DOHH2 (cell line): ENCODE measurements around the gene DSE.

ENCODE experiments used
- H3F3A ChIP-seq: fragments of 200-600 bp; sonication (generic), shearing (Covaris generic); 2 replicates; pipeline ENCODE4 v1.6.0; 2016; ENCODE audit warnings: antibody characterized with exemption, mild to moderate bottlenecking; ENCODE audit not compliant: control insufficient read depth, insufficient read depth
- H3K27ac ChIP-seq: fragments of 200-600 bp; sonication (generic); 2 replicates; pipeline ENCODE4 v1.5.1; 2014; ENCODE audit warnings: low read depth, mild to moderate bottlenecking, low read length, moderate library complexity
- H3K27me3 ChIP-seq: fragments of 200-600 bp; sonication (generic); 2 replicates; pipeline ENCODE4 v1.6.1; 2014; ENCODE audit warnings: mild to moderate bottlenecking, low read length, mixed read lengths; ENCODE audit not compliant: control insufficient read depth
- H3K36me3 ChIP-seq: fragments of 200-600 bp; sonication (generic); 2 replicates; pipeline ENCODE4 v1.6.1; 2014; ENCODE audit warnings: mild to moderate bottlenecking, low read length, moderate library complexity, mixed read lengths; ENCODE audit not compliant: control insufficient read depth
- H3K4me1 ChIP-seq: fragments of 200-600 bp; sonication (generic); 2 replicates; pipeline ENCODE4 v1.6.1; 2014; ENCODE audit warnings: mild to moderate bottlenecking, low read length, mixed read lengths; ENCODE audit not compliant: control insufficient read depth
- H3K4me2 ChIP-seq: fragments of 200-600 bp; sonication (generic); 2 replicates; pipeline ENCODE4 v1.6.0; 2014; ENCODE audit warnings: mild to moderate bottlenecking, low read length, moderate library complexity
- H3K4me3 ChIP-seq: fragments of 200-600 bp; sonication (generic); 2 replicates; pipeline ENCODE4 v1.5.1; 2014; ENCODE audit warnings: mild to moderate bottlenecking, low read length, mixed read lengths
- H3K79me2 ChIP-seq: fragments of 200-600 bp; sonication (generic); 2 replicates; pipeline ENCODE4 v1.6.1; 2014; ENCODE audit warnings: mild to moderate bottlenecking, low read length, mixed read lengths; ENCODE audit not compliant: control insufficient read depth
- H3K9me2 ChIP-seq: fragments of 200-600 bp; sonication (generic); replicated peaks from 2 replicates; pipeline ENCODE4 v1.6.1; 2014; ENCODE audit warnings: mild to moderate bottlenecking, low read length, mixed read lengths; ENCODE audit not compliant: control insufficient read depth
- H3K9me3 ChIP-seq: fragments of 200-600 bp; sonication (generic); 2 replicates; pipeline ENCODE4 v1.6.1; 2014; ENCODE audit warnings: antibody characterized with exemption, low read length, mixed read lengths; ENCODE audit not compliant: control insufficient read depth, insufficient read depth
- H4K20me1 ChIP-seq: fragments of 200-600 bp; sonication (generic); 2 replicates; pipeline ENCODE4 v1.6.0; 2014; ENCODE audit warnings: low read depth, mild to moderate bottlenecking, antibody characterized with exemption, low read length, moderate library complexity; ENCODE audit not compliant: control insufficient read depth, insufficient read depth
- EZH2phosphoT487 ChIP-seq: fragments of 200-600 bp; sonication (generic); IDR thresholded peaks from 2 replicates; pipeline ENCODE4 v1.6.1; 2017; ENCODE audit warnings: borderline replicate concordance, mild to moderate bottlenecking, antibody characterized with exemption, low read length, moderate library complexity, mixed read lengths
- TF ChIP-seq, protein P1 (sequence below): fragments of 200-600 bp; sonication (generic); IDR thresholded peaks from one replicate; pipeline ENCODE4 v1.5.1; 2014; ENCODE audit warnings: antibody characterized with exemption, mild to moderate bottlenecking, low read depth, low read length; ENCODE audit not compliant: poor library complexity, severe bottlenecking

Gene DSE

DNA sequence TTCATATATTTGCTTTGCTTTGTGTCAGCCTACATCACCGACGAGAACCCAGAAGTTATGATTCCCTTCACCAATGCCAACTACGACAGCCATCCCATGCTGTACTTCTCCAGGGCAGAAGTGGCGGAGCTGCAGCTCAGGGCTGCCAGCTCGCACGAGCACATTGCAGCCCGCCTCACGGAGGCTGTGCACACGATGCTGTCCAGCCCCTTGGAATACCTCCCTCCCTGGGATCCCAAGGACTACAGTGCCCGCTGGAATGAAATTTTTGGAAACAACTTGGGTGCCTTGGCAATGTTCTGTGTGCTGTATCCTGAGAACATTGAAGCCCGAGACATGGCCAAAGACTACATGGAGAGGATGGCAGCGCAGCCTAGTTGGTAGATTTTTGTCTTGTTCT lies 28.5 kb downstream of the DSE start:
- no peaks in the 10 kb centered on the region for H3F3A ChIP-seq
- TF ChIP-seq, protein P1, sequence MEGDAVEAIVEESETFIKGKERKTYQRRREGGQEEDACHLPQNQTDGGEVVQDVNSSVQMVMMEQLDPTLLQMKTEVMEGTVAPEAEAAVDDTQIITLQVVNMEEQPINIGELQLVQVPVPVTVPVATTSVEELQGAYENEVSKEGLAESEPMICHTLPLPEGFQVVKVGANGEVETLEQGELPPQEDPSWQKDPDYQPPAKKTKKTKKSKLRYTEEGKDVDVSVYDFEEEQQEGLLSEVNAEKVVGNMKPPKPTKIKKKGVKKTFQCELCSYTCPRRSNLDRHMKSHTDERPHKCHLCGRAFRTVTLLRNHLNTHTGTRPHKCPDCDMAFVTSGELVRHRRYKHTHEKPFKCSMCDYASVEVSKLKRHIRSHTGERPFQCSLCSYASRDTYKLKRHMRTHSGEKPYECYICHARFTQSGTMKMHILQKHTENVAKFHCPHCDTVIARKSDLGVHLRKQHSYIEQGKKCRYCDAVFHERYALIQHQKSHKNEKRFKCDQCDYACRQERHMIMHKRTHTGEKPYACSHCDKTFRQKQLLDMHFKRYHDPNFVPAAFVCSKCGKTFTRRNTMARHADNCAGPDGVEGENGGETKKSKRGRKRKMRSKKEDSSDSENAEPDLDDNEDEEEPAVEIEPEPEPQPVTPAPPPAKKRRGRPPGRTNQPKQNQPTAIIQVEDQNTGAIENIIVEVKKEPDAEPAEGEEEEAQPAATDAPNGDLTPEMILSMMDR: no peak
- TF ChIP-seq EZH2phosphoT487: no peak
- H4K20me1 ChIP-seq: no peaks in the 10 kb centered on the region
- no peak overlapping the region for H3K4me2 ChIP-seq
- no peaks in the 10 kb centered on the region for H3K36me3 ChIP-seq
- H3K9me2 ChIP-seq: no peaks in the 10 kb centered on the region
- peaks cover 21% of the 10 kb centered on the region for H3K27me3 ChIP-seq
- H3K4me3 ChIP-seq: no peak overlapping the region
- no peaks in the 10 kb centered on the region for H3K79me2 ChIP-seq
- no peak overlapping the region for H3K27ac ChIP-seq
- no peaks in the 10 kb centered on the region for H3K9me3 ChIP-seq
- H3K4me1 ChIP-seq: no peaks in the 10 kb centered on the region

DNA sequence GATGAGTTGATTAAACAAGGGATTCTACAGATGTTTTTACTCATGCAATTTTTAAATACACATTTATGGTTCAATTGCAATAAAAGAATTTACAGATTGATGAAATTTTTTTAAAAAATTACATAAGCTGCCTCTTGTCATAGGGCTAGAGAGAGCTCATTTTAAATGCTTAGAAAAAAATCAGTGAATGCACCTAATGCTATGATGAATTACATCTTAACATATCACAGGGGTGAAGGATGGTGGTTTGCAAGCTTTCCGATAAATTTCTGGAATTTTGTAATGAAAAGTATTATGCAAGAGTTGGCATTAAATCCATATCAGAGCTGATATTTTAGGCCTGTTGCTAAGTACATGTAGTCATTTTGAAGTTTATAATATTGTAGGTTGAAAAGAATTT lies 29.6 kb downstream of the DSE start:
- H3K27ac ChIP-seq: no peak overlapping the region
- H3K4me2 ChIP-seq: no peak overlapping the region
- no peaks in the 10 kb centered on the region for H3K36me3 ChIP-seq
- H4K20me1 ChIP-seq: no peaks in the 10 kb centered on the region
- peaks cover 29% of the 10 kb centered on the region for H3K27me3 ChIP-seq
- H3K9me2 ChIP-seq: no peaks in the 10 kb centered on the region
- no peaks in the 10 kb centered on the region for H3K4me1 ChIP-seq
- no peaks in the 10 kb centered on the region for H3F3A ChIP-seq
- TF ChIP-seq, protein P1: no peak
- TF ChIP-seq EZH2phosphoT487: no peak
- no peak overlapping the region for H3K4me3 ChIP-seq
- H3K9me3 ChIP-seq: no peaks in the 10 kb centered on the region
- no peaks in the 10 kb centered on the region for H3K79me2 ChIP-seq

DNA sequence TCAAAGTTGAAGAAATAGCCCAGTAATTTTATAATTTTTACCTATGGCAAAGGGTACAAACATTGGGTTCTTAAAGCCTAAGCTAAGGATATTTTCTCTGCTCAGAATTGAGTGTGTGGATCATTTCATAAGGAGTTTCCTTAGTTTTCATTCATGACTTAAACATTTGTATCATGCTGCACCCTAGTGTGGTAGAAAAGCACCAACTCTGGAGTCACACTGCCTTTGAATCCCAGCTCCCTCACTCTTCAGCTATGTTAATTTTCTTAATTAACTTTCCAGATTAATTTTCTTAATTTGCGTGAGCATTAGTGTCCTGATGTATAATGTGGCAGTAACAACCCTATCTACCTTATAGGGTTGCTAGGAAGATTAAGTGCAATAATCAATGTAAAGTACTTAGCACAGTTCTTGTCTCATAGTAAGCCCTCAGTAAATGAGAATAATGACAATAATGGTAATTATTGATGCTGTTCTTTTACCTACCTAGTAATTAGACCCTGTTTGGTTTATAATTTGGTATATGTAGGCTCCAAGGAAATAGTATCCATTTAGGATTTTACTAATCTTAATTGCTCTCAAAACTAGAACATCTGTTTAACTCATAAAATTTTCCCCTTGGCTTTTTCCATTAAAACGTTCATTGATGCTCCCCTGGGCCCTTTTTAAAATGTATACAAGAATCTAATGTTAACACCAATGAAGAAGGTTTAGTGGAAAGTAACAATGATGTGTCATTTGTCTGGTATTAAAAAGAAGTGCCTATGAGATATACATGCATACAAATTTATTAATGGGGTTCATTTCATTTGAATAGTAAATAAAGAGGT lies 31.6 kb downstream of the DSE start:
- no peaks in the 10 kb centered on the region for H3K9me2 ChIP-seq
- no peaks in the 10 kb centered on the region for H3K79me2 ChIP-seq
- TF ChIP-seq, protein P1: no peak
- no peak for TF ChIP-seq EZH2phosphoT487
- no peak overlapping the region for H3K4me2 ChIP-seq
- no peak overlapping the region for H3K4me3 ChIP-seq
- H3K27ac ChIP-seq: no peak overlapping the region
- no peaks in the 10 kb centered on the region for H3K36me3 ChIP-seq
- peaks cover 46% of the 10 kb centered on the region for H3K27me3 ChIP-seq
- H3F3A ChIP-seq: no peaks in the 10 kb centered on the region
- no peaks in the 10 kb centered on the region for H3K9me3 ChIP-seq
- no peaks in the 10 kb centered on the region for H4K20me1 ChIP-seq
- H3K4me1 ChIP-seq: no peaks in the 10 kb centered on the region
